Endothelial cell of umbilical vein (primary cell): ENCODE data around the gene THSD4. TPM values are rescaled to one million over a fixed set of nuclear protein-coding genes. Genes with fewer than 3 reads are reported as not detected.

Experiments used
- BruUV-seq: library from RNA; stranded (reverse); fragments of 400-500 nt; replicated peaks from 2 replicates; lab custom pipeline; 2021; lab: Mats Ljungman, UMichigan
- CTCF ChIA-PET: fragments of 300-600, 350-600 bp; sonication (Branson Sonifier 250); formaldehyde crosslinking; loops from one replicate; lab custom pipeline; 2021; ENCODE audit warnings: antibody characterized with exemption, inconsistent platforms; lab: Charles Lee
- POLR2A ChIA-PET: fragments of 300-600, 350-600 bp; sonication (Branson Sonifier 250); formaldehyde crosslinking; loops from one replicate; lab custom pipeline; 2021; ENCODE audit warnings: antibody characterized with exemption, inconsistent platforms; lab: Charles Lee
- DNase-seq: peaks from one replicate; pipeline ENCODE4 v3.0.0-alpha.2; 2011; ENCODE audit warnings: low read depth, low spot score
- FAIRE-seq: peaks from 2 replicates; lab custom pipeline; 2011; peaks lifted over from hg19 to GRCh38; lab: Jason Lieb, UNC
- H2AFZ ChIP-seq: 2 replicates; pipeline ENCODE4 v1.6.0; 2012; ENCODE audit warnings: low read depth, low read length, control low read depth, inconsistent platforms
- H3K27ac ChIP-seq: 2 replicates; pipeline ENCODE4 v1.5.1; 2011; ENCODE audit warnings: low read depth, mild to moderate bottlenecking, control low read depth, low read length, moderate library complexity; ENCODE audit not compliant: insufficient read depth
- H3K27me3 ChIP-seq, 2 experiments: 2 replicates each; pipeline versions ENCODE4 v1.6.0 to v1.6.1; 2011; ENCODE audit warnings: low read length in 2 of 2, mixed read lengths in 1 of 2; ENCODE audit not compliant: control insufficient read depth in 2 of 2, insufficient read depth in 2 of 2
- H3K36me3 ChIP-seq, 2 experiments: 2 replicates in 1 of 2; 3 replicates in 1 of 2; pipeline ENCODE4 v1.5.1; 2011; ENCODE audit warnings: low read length in 2 of 2, mild to moderate bottlenecking in 1 of 2, moderate library complexity in 1 of 2; ENCODE audit not compliant: control insufficient read depth in 2 of 2, insufficient read depth in 2 of 2; ENCODE audit errors: extremely low read depth in 1 of 2
- H3K4me1 ChIP-seq: 3 replicates; pipeline ENCODE4 v1.5.1; 2011; ENCODE audit warnings: mild to moderate bottlenecking, low read length; ENCODE audit not compliant: control insufficient read depth, insufficient read depth; ENCODE audit errors: extremely low read depth
- H3K4me2 ChIP-seq: 2 replicates; pipeline ENCODE4 v1.6.1; 2011; ENCODE audit warnings: low read length, control low read depth, mixed read lengths; ENCODE audit not compliant: insufficient read depth
- H3K4me3 ChIP-seq, 3 experiments: fragments of 200-600 bp in 1 of 3; sonication (generic), shearing (Covaris generic) in 1 of 3; replicated peaks in 1 of 3; 2 replicates each; pipeline ENCODE4 v1.5.1; 2011 to 2016; ENCODE audit warnings: control low read depth in 3 of 3, low read length in 3 of 3, mild to moderate bottlenecking in 2 of 3, inconsistent platforms in 1 of 3, low read depth in 1 of 3, moderate library complexity in 1 of 3; ENCODE audit not compliant: insufficient read depth in 1 of 3
- H3K79me2 ChIP-seq: 2 replicates; pipeline ENCODE4 v1.6.0; 2012; ENCODE audit warnings: low read length, inconsistent platforms; ENCODE audit not compliant: control insufficient read depth, insufficient read depth
- H3K9ac ChIP-seq: replicated peaks from 2 replicates; pipeline ENCODE3; 2011; ENCODE audit warnings: low read length, control low read depth; ENCODE audit not compliant: insufficient read depth; ENCODE audit errors: extremely low read depth
- H3K9me1 ChIP-seq: replicated peaks from 3 replicates; pipeline ENCODE4 v1.6.0; 2011; ENCODE audit warnings: mild to moderate bottlenecking, low read length; ENCODE audit not compliant: control insufficient read depth, insufficient read depth; ENCODE audit errors: extremely low read depth
- H3K9me3 ChIP-seq: replicated peaks from 2 replicates; pipeline ENCODE4 v1.5.1; 2012; ENCODE audit warnings: low read length, inconsistent platforms; ENCODE audit not compliant: control insufficient read depth, insufficient read depth
- H4K20me1 ChIP-seq: replicated peaks from 2 replicates; pipeline ENCODE3; 2011; ENCODE audit warnings: mild to moderate bottlenecking, low read length; ENCODE audit not compliant: control insufficient read depth, insufficient read depth; ENCODE audit errors: extremely low read depth
- CTCF ChIP-seq, 2 donors: IDR thresholded peaks; 1 replicate in 1 of 2; 2 replicates in 1 of 2; pipeline ENCODE4 v1.5.1; 2011; ENCODE audit warnings: low read length in 2 of 2, mild to moderate bottlenecking in 2 of 2, moderate library complexity in 2 of 2, control low read depth in 1 of 2, inconsistent platforms in 1 of 2, low read depth in 1 of 2; ENCODE audit not compliant: insufficient read depth in 1 of 2; ENCODE audit errors: extremely low read depth in 1 of 2
- EZH2 ChIP-seq: IDR thresholded peaks from 2 replicates; pipeline ENCODE4 v1.6.1; 2012; ENCODE audit warnings: borderline replicate concordance, low read depth, mild to moderate bottlenecking, moderate library complexity, low read length, inconsistent platforms; ENCODE audit not compliant: severe bottlenecking
- FOS ChIP-seq: IDR thresholded peaks from 2 replicates; pipeline ENCODE4 v1.6.1; 2011; ENCODE audit warnings: mild to moderate bottlenecking, low read length, moderate library complexity, borderline replicate concordance; ENCODE audit not compliant: insufficient read depth
- GATA2 ChIP-seq: IDR thresholded peaks from 2 replicates; pipeline ENCODE4 v1.7.0; 2011; ENCODE audit warnings: low read depth, mild to moderate bottlenecking, moderate library complexity, mixed read lengths, low read length; ENCODE audit not compliant: insufficient read length, insufficient read depth
- JUN ChIP-seq: IDR thresholded peaks from 2 replicates; pipeline ENCODE4 v1.6.1; 2011; ENCODE audit warnings: borderline replicate concordance, low read depth; ENCODE audit not compliant: insufficient read length, insufficient read depth
- MYC ChIP-seq: IDR thresholded peaks from one replicate; pipeline ENCODE4 v1.6.1; 2011; ENCODE audit warnings: mild to moderate bottlenecking, low read depth, low read length
- POLR2A ChIP-seq: IDR thresholded peaks from 2 replicates; pipeline ENCODE4 v1.6.1; 2012; ENCODE audit warnings: low read depth, mild to moderate bottlenecking, control low read depth, low read length
- POLR2AphosphoS5 ChIP-seq: IDR thresholded peaks from 2 replicates; pipeline ENCODE4 v1.6.1; 2012; ENCODE audit warnings: low read depth, mild to moderate bottlenecking, control low read depth, low read length, moderate library complexity; ENCODE audit not compliant: insufficient read depth
- dilution Hi-C: fragments of 300-500 bp; cut with MboI; formaldehyde crosslinking; loops from one replicate; pipeline ENCODE4 v1.15.0; 2019; ENCODE audit warnings: low sequenced_read_pairs; ENCODE audit not compliant: extremely low pct_ligation_motif_present
- intact Hi-C: fragments of 100-400 bp; cut with micrococcal nuclease; formaldehyde crosslinking; loops from one replicate; pipeline ENCODE4 v1.10.0; 2022
- polyA plus RNA-seq, 4 experiments: library from polyadenylated mRNA; depleted of rRNA in 3 of 4; stranded (reverse) in 3 of 4; unstranded in 1 of 4; fragments of >200 nt; gene quantifications; 2 replicates each; pipeline versions ENCODE4 v1.2.1 to v1.2.3, GENCODE V29; 2011 to 2012; ENCODE audit warnings: missing spikeins in 1 of 4
- total RNA-seq: library from RNA; stranded (reverse); gene quantifications from 2 replicates; pipeline ENCODE4 v1.2.3, GENCODE V29; 2021
- TF ChIP-seq, protein P1 (sequence below): IDR thresholded peaks from 2 replicates; pipeline ENCODE4 v1.6.1; 2011; ENCODE audit not compliant: insufficient read depth, insufficient read length

THSD4 gene
- total and polyA plus RNA-seq, 2 donors (not counting 3 experiments of a cell fraction or from before 2014, with no cell fraction given): 9.9 to 25.4 TPM

DNA sequence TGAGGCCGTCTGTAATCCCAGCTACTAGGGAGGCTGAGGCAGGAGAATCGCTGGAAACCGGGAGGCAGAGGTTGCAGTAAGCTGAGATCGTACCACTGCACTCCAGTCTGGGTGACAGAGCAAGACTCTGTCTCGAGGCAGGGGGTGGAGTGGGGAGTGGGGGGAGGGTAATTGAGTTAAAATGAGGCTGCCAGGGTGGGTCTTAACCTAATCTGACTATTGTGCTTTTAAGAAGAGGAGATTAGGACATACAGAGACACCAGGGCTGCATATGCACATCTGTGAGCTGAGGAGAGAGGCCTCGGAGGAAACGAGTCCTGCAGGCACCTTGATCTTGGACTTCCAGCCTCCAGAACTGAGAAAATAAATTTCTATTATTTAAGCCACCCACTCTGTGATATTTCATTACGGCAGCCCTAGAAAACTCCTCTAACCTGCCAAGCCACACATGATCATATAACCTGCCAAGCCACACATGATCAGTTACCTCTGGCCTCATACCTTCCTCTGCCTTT is 197.0 kb downstream of the THSD4 start:
- H3K79me2 ChIP-seq: no peaks in the 10 kb centered on the region
- H3K4me3 ChIP-seq: no peak overlapping the region
- DNase-seq (no peak), FAIRE-seq (no peak)
- no peak overlapping the region for H3K4me2 ChIP-seq
- no peaks in the 10 kb centered on the region for H3K36me3 ChIP-seq
- intact Hi-C loops: no loop called here
- TF ChIP-seq, protein P1, sequence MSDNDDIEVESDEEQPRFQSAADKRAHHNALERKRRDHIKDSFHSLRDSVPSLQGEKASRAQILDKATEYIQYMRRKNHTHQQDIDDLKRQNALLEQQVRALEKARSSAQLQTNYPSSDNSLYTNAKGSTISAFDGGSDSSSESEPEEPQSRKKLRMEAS: no peak
- TF ChIP-seq JUN: no peak
- no peak for TF ChIP-seq EZH2
- no peak for TF ChIP-seq FOS
- TF ChIP-seq GATA2: no peak
- TF ChIP-seq POLR2AphosphoS5: no peak
- no peak for TF ChIP-seq CTCF (IDR thresholded peaks at IDR 0.05; ENCODE audit: extremely low read depth in 1 of 2, insufficient read depth in 1 of 2, low read depth in 1 of 2, low read length in 2 of 2)
- TF ChIP-seq POLR2A: no peak
- TF ChIP-seq MYC: no peak
- H3K9ac ChIP-seq: no peak overlapping the region
- dilution Hi-C loops: no loop called here
- no peaks in the 10 kb centered on the region for H3K4me1 ChIP-seq
- no peak overlapping the region for H3K27ac ChIP-seq
- no peaks in the 10 kb centered on the region for H3K9me3 ChIP-seq
- no peak overlapping the region for H2AFZ ChIP-seq
- no peaks in the 10 kb centered on the region for H3K27me3 ChIP-seq
- BruUV-seq: no TSS peak
- CTCF ChIA-PET: no interaction called here
- no peaks in the 10 kb centered on the region for H4K20me1 ChIP-seq
- no peaks in the 10 kb centered on the region for H3K9me1 ChIP-seq
- POLR2A ChIA-PET: no interaction called here
